HEK293 (cell line): ENCODE results near the gene RLIM.

ENCODE experiments used
- GFI1B ChIP-seq: fragments of 450-650 bp; formaldehyde crosslinking; IDR thresholded peaks from 2 replicates; pipeline ENCODE4 v1.5.1; 2016; ENCODE audit warnings: missing biosample characterization, missing genetic modification characterization
- KLF8 ChIP-seq: fragments of 450-650 bp; formaldehyde crosslinking; IDR thresholded peaks from 2 replicates; pipeline ENCODE4 v1.5.1; 2016; ENCODE audit warnings: missing biosample characterization, missing genetic modification characterization
- MYNN ChIP-seq: fragments of 450-650 bp; formaldehyde crosslinking; IDR thresholded peaks from 2 replicates; pipeline ENCODE4 v1.5.1; 2016; ENCODE audit warnings: missing biosample characterization, missing genetic modification characterization, borderline replicate concordance
- SALL2 ChIP-seq: fragments of 450-650 bp; formaldehyde crosslinking; IDR thresholded peaks from 2 replicates; pipeline ENCODE4 v1.5.0; 2017; ENCODE audit warnings: missing biosample characterization, mild to moderate bottlenecking, missing genetic modification characterization, borderline replicate concordance
- SCRT2 ChIP-seq: fragments of 450-650 bp; formaldehyde crosslinking; IDR thresholded peaks from 2 replicates; pipeline ENCODE4 v1.5.1; 2016; ENCODE audit warnings: missing biosample characterization, missing genetic modification characterization
- ZEB2 ChIP-seq: fragments of 450-650 bp; formaldehyde crosslinking; IDR thresholded peaks from 2 replicates; pipeline ENCODE4 v1.5.1; 2016; ENCODE audit warnings: missing biosample characterization, missing genetic modification characterization
- ZFHX2 ChIP-seq: fragments of 450-650 bp; formaldehyde crosslinking; conservative IDR thresholded peaks from 2 replicates; pipeline ENCODE4 v1.5.1; 2016; ENCODE audit warnings: missing biosample characterization, missing genetic modification characterization
- ZFP37 ChIP-seq: fragments of 450-650 bp; formaldehyde crosslinking; IDR thresholded peaks from 2 replicates; pipeline ENCODE4 v1.5.1; 2016; ENCODE audit warnings: missing biosample characterization, missing genetic modification characterization
- ZNF112 ChIP-seq: fragments of 450-650 bp; formaldehyde crosslinking; IDR thresholded peaks from 2 replicates; pipeline ENCODE4 v1.5.0; 2017; ENCODE audit warnings: missing biosample characterization, missing genetic modification characterization
- ZNF114 ChIP-seq: fragments of 450-650 bp; formaldehyde crosslinking; IDR thresholded peaks from 2 replicates; pipeline ENCODE4 v1.5.0; 2017; ENCODE audit warnings: missing biosample characterization, missing genetic modification characterization
- ZNF121 ChIP-seq: fragments of 450-650 bp; formaldehyde crosslinking; IDR thresholded peaks from 2 replicates; pipeline ENCODE4 v1.5.1; 2016; ENCODE audit warnings: missing biosample characterization, missing genetic modification characterization
- ZNF174 ChIP-seq: fragments of 450-650 bp; formaldehyde crosslinking; IDR thresholded peaks from 2 replicates; pipeline ENCODE4 v1.5.0; 2017; ENCODE audit warnings: missing biosample characterization, mild to moderate bottlenecking, missing genetic modification characterization
- ZNF2 ChIP-seq: fragments of 450-650 bp; formaldehyde crosslinking; IDR thresholded peaks from 2 replicates; pipeline ENCODE4 v1.5.1; 2016; ENCODE audit warnings: missing biosample characterization, missing genetic modification characterization
- ZNF202 ChIP-seq: fragments of 450-650 bp; formaldehyde crosslinking; IDR thresholded peaks from 2 replicates; pipeline ENCODE4 v1.5.1; 2016; ENCODE audit warnings: missing biosample characterization, missing genetic modification characterization, borderline replicate concordance
- ZNF211 ChIP-seq: fragments of 450-650 bp; formaldehyde crosslinking; IDR thresholded peaks from 2 replicates; pipeline ENCODE4 v1.5.1; 2016; ENCODE audit warnings: low read depth, missing biosample characterization, missing genetic modification characterization
- ZNF341 ChIP-seq: fragments of 450-650 bp; formaldehyde crosslinking; IDR thresholded peaks from 2 replicates; pipeline ENCODE4; 2016; ENCODE audit warnings: low read depth, missing biosample characterization, missing genetic modification characterization
- ZNF549 ChIP-seq: fragments of 450-650 bp; IDR thresholded peaks from 2 replicates; pipeline ENCODE4 v1.5.1; 2018; ENCODE audit warnings: missing biosample characterization, missing genetic modification characterization, mild to moderate bottlenecking, inconsistent platforms, moderate library complexity
- ZNF624 ChIP-seq: fragments of 450-650 bp; formaldehyde crosslinking; IDR thresholded peaks from 2 replicates; pipeline ENCODE4 v1.5.1; 2017; ENCODE audit warnings: missing biosample characterization, missing genetic modification characterization
- ZNF626 ChIP-seq: fragments of 450-650 bp; sonication (Bioruptor Pico); formaldehyde crosslinking; IDR thresholded peaks from 2 replicates; pipeline ENCODE4 v1.5.1; 2018; ENCODE audit warnings: missing biosample characterization, missing genetic modification characterization, inconsistent platforms
- ZNF677 ChIP-seq: fragments of 450-650 bp; IDR thresholded peaks from 2 replicates; pipeline ENCODE4 v1.5.0; 2018; ENCODE audit warnings: missing biosample characterization, mild to moderate bottlenecking, missing genetic modification characterization, moderate library complexity
- ZNF768 ChIP-seq: fragments of 450-650 bp; formaldehyde crosslinking; IDR thresholded peaks from 2 replicates; pipeline ENCODE4 v1.5.1; 2018; ENCODE audit warnings: missing biosample characterization, mild to moderate bottlenecking, missing genetic modification characterization
- ZNF791 ChIP-seq: fragments of 450-650 bp; formaldehyde crosslinking; IDR thresholded peaks from 2 replicates; pipeline ENCODE4 v1.5.1; 2016; ENCODE audit warnings: missing biosample characterization, missing genetic modification characterization
- ZXDB ChIP-seq: fragments of 450-650 bp; formaldehyde crosslinking; IDR thresholded peaks from 2 replicates; pipeline ENCODE4 v1.5.1; 2016; ENCODE audit warnings: missing biosample characterization, missing genetic modification characterization
- TF ChIP-seq, protein P1 (sequence below): fragments of 450-650 bp; formaldehyde crosslinking; IDR thresholded peaks from 2 replicates; pipeline ENCODE4 v1.5.1; 2016; ENCODE audit warnings: missing biosample characterization, missing genetic modification characterization
- TF ChIP-seq, protein P2 (sequence below): fragments of 450-650 bp; formaldehyde crosslinking; IDR thresholded peaks from 2 replicates; pipeline ENCODE4 v1.5.1; 2016; ENCODE audit warnings: missing biosample characterization, missing genetic modification characterization
- TF ChIP-seq, protein P3 (sequence below): fragments of 450-650 bp; formaldehyde crosslinking; IDR thresholded peaks from 2 replicates; pipeline ENCODE4 v1.5.1; 2016; ENCODE audit warnings: missing biosample characterization, missing genetic modification characterization, low read depth
- TF ChIP-seq, protein P4 (sequence below): fragments of 450-650 bp; IDR thresholded peaks from 2 replicates; pipeline ENCODE4 v1.5.1; 2018; ENCODE audit warnings: missing biosample characterization, mild to moderate bottlenecking, missing genetic modification characterization
- TF ChIP-seq, protein P5 (sequence below): fragments of 450-650 bp; formaldehyde crosslinking; IDR thresholded peaks from 2 replicates; pipeline ENCODE4 v1.5.1; 2016; ENCODE audit warnings: missing biosample characterization, missing genetic modification characterization
- TF ChIP-seq, protein P6 (sequence below): sonication (generic); formaldehyde crosslinking; IDR thresholded peaks from 2 replicates; pipeline ENCODE4 v1.8.1; 2022; ENCODE audit warnings: mild to moderate bottlenecking, moderate library complexity, missing genetic modification reagents

Gene RLIM

DNA sequence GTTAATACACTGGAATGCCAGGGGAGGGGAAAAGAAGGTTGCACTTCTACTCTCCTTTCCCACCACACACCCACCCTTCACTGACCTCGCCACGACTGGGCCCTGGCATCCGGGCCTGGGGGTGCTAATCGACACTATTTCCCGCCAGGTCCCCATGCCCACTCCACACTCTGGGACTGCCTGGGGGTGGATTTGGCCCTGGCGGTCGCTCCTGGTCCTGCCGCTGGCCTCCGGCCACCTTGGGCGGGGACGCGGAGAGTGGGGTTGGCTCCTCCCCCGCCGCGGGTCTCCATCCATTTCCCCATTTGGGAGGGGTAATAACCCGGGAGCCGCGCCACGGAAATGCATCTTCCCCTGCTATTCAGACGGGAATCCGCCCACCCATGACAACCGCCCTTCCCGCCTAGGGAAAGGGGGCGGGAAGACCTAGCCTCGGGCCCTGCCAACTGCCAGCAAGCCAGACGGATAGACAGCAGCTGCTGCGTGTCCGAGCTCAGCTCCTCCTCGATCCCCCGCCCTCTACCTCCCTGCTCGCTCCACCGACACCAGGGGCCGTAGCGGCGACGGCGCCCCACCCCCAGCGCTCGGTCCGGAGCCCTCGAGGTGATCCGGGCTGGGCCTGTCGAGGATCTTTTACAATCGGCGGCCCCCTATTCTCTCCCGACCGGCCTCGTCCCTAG is 78.1 kb downstream of the RLIM start (continued):
- TF ChIP-seq, protein P1, sequence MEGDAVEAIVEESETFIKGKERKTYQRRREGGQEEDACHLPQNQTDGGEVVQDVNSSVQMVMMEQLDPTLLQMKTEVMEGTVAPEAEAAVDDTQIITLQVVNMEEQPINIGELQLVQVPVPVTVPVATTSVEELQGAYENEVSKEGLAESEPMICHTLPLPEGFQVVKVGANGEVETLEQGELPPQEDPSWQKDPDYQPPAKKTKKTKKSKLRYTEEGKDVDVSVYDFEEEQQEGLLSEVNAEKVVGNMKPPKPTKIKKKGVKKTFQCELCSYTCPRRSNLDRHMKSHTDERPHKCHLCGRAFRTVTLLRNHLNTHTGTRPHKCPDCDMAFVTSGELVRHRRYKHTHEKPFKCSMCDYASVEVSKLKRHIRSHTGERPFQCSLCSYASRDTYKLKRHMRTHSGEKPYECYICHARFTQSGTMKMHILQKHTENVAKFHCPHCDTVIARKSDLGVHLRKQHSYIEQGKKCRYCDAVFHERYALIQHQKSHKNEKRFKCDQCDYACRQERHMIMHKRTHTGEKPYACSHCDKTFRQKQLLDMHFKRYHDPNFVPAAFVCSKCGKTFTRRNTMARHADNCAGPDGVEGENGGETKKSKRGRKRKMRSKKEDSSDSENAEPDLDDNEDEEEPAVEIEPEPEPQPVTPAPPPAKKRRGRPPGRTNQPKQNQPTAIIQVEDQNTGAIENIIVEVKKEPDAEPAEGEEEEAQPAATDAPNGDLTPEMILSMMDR (tag by site-specific recombination), result peak; percentile 51
- TF ChIP-seq, protein P2, sequence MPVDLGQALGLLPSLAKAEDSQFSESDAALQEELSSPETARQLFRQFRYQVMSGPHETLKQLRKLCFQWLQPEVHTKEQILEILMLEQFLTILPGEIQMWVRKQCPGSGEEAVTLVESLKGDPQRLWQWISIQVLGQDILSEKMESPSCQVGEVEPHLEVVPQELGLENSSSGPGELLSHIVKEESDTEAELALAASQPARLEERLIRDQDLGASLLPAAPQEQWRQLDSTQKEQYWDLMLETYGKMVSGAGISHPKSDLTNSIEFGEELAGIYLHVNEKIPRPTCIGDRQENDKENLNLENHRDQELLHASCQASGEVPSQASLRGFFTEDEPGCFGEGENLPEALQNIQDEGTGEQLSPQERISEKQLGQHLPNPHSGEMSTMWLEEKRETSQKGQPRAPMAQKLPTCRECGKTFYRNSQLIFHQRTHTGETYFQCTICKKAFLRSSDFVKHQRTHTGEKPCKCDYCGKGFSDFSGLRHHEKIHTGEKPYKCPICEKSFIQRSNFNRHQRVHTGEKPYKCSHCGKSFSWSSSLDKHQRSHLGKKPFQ (tag by site-specific recombination), result no peak
- TF ChIP-seq SCRT2 (tag by site-specific recombination) (peak; percentile 25), ZNF791 (tag by site-specific recombination) (no peak), MYNN (tag by site-specific recombination) (no peak), ZNF626 (no peak), GFI1B (tag by site-specific recombination) (no peak), ZFP37 (tag by site-specific recombination) (no peak), ZNF211 (tag by site-specific recombination) (no peak), ZFHX2 (tag by site-specific recombination) (peak; percentile 80), ZNF549 (no peak), ZEB2 (tag by site-specific recombination) (peak; percentile 81; the same call in 1 of the 2 replicates), ZNF768 (tag by site-specific recombination) (no peak), ZNF2 (tag by site-specific recombination) (no peak), ZNF121 (tag by site-specific recombination) (no peak), ZNF114 (tag by site-specific recombination) (no peak), ZNF341 (tag by site-specific recombination) (peak; percentile 58; the same call in 1 of the 2 replicates), SALL2 (no peak), ZNF112 (tag by site-specific recombination) (no peak), ZXDB (tag by site-specific recombination) (peak; percentile 91), ZNF174 (tag by site-specific recombination) (no peak), ZNF624 (tag by site-specific recombination) (no peak), ZNF677 (tag by site-specific recombination) (no peak), ZNF202 (tag by site-specific recombination) (no peak), KLF8 (tag by site-specific recombination) (peak; percentile 65; the same call in 1 of the 2 replicates)
- TF ChIP-seq, protein P3, sequence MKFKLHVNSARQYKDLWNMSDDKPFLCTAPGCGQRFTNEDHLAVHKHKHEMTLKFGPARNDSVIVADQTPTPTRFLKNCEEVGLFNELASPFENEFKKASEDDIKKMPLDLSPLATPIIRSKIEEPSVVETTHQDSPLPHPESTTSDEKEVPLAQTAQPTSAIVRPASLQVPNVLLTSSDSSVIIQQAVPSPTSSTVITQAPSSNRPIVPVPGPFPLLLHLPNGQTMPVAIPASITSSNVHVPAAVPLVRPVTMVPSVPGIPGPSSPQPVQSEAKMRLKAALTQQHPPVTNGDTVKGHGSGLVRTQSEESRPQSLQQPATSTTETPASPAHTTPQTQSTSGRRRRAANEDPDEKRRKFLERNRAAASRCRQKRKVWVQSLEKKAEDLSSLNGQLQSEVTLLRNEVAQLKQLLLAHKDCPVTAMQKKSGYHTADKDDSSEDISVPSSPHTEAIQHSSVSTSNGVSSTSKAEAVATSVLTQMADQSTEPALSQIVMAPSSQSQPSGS (tag by site-specific recombination), result no peak
- TF ChIP-seq, protein P4, sequence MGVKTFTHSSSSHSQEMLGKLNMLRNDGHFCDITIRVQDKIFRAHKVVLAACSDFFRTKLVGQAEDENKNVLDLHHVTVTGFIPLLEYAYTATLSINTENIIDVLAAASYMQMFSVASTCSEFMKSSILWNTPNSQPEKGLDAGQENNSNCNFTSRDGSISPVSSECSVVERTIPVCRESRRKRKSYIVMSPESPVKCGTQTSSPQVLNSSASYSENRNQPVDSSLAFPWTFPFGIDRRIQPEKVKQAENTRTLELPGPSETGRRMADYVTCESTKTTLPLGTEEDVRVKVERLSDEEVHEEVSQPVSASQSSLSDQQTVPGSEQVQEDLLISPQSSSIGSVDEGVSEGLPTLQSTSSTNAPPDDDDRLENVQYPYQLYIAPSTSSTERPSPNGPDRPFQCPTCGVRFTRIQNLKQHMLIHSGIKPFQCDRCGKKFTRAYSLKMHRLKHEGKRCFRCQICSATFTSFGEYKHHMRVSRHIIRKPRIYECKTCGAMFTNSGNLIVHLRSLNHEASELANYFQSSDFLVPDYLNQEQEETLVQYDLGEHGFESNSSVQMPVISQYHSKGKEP (tag by site-specific recombination), result no peak
- TF ChIP-seq, protein P5, sequence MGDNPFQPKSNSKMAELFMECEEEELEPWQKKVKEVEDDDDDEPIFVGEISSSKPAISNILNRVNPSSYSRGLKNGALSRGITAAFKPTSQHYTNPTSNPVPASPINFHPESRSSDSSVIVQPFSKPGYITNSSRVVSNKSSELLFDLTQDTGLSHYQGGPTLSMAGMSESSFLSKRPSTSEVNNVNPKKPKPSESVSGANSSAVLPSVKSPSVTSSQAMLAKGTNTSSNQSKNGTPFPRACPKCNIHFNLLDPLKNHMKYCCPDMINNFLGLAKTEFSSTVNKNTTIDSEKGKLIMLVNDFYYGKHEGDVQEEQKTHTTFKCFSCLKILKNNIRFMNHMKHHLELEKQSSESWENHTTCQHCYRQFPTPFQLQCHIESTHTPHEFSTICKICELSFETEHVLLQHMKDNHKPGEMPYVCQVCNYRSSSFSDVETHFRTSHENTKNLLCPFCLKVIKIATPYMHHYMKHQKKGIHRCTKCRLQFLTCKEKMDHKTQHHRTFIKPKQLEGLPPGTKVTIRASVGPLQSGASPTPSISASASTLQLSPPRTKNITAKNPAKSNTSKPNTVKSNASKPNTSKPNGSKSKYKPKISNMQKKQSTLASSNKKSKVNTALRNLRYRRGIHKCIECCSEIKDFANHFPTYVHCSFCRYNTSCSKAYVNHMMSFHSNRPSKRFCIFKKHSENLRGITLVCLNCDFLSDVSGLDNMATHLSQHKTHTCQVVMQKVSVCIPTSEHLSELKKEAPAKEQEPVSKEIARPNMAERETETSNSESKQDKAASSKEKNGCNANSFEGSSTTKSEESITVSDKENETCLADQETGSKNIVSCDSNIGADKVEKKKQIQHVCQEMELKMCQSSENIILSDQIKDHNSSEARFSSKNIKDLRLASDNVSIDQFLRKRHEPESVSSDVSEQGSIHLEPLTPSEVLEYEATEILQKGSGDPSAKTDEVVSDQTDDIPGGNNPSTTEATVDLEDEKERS (tag by site-specific recombination), result no peak
- TF ChIP-seq, protein P6, sequence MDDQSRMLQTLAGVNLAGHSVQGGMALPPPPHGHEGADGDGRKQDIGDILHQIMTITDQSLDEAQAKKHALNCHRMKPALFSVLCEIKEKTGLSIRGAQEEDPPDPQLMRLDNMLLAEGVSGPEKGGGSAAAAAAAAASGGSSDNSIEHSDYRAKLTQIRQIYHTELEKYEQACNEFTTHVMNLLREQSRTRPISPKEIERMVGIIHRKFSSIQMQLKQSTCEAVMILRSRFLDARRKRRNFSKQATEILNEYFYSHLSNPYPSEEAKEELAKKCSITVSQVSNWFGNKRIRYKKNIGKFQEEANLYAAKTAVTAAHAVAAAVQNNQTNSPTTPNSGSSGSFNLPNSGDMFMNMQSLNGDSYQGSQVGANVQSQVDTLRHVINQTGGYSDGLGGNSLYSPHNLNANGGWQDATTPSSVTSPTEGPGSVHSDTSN, result peak; percentile 35; the same call in 1 of the 2 replicates
